Calu3 (cell line): Measurements from ENCODE around the gene FITM1. TPM values are rescaled to one million over a fixed set of nuclear protein-coding genes. Genes with fewer than 3 reads are reported as not detected.

ENCODE experiments used
- BruUV-seq: library from RNA; stranded (reverse); fragments of 400-500 nt; replicated peaks from 2 replicates; lab custom pipeline; 2021; lab: Mats Ljungman, UMichigan
- CTCF ChIA-PET: fragments of 300-600 bp; sonication (Branson Sonifier 250); formaldehyde crosslinking; loops from one replicate; lab custom pipeline; 2022; ENCODE audit warnings: antibody characterized with exemption; lab: Charles Lee
- DNase-seq: peaks from one replicate; pipeline ENCODE4 v3.0.0; 2022
- H3K27ac Mint-ChIP-seq: one replicate; pipeline ENCODE4 v1.8.0; 2022; ENCODE audit warnings: mixed read lengths; ENCODE audit not compliant: unreplicated experiment
- H3K27me3 Mint-ChIP-seq: one replicate; pipeline ENCODE4 v1.8.0; 2022; ENCODE audit warnings: mixed read lengths; ENCODE audit not compliant: unreplicated experiment
- H3K36me3 Mint-ChIP-seq: one replicate; pipeline ENCODE4 v1.8.0; 2022; ENCODE audit warnings: mild to moderate bottlenecking, moderate library complexity, mixed read lengths; ENCODE audit not compliant: insufficient read depth, unreplicated experiment
- H3K4me1 Mint-ChIP-seq: one replicate; pipeline ENCODE4 v1.8.0; 2022; ENCODE audit warnings: mild to moderate bottlenecking, low read depth, mixed read lengths; ENCODE audit not compliant: unreplicated experiment
- H3K4me3 Mint-ChIP-seq: one replicate; pipeline ENCODE4 v1.8.0; 2022; ENCODE audit warnings: mild to moderate bottlenecking, low read depth, moderate library complexity, mixed read lengths; ENCODE audit not compliant: unreplicated experiment
- H3K9me3 Mint-ChIP-seq: one replicate; pipeline ENCODE4 v1.8.0; 2022; ENCODE audit warnings: low read depth, mixed read lengths; ENCODE audit not compliant: unreplicated experiment
- CTCF ChIP-seq: fragments of 200-600 bp; IDR thresholded peaks from one replicate; pipeline ENCODE4 v1.8.0; 2022; ENCODE audit warnings: antibody characterized with exemption; ENCODE audit not compliant: unreplicated experiment
- intact Hi-C: fragments of 100-400 bp; cut with micrococcal nuclease; formaldehyde crosslinking; loops from one replicate; pipeline ENCODE4 v1.10.0; 2022; ENCODE audit not compliant: unreplicated experiment
- total RNA-seq: library from RNA; stranded (reverse); gene quantifications from 2 replicates; pipeline ENCODE4 v1.2.3, GENCODE V29; 2022

Gene FITM1
- total RNA-seq, 1 experiment from 2014 or later = 0.47 TPM

DNA sequence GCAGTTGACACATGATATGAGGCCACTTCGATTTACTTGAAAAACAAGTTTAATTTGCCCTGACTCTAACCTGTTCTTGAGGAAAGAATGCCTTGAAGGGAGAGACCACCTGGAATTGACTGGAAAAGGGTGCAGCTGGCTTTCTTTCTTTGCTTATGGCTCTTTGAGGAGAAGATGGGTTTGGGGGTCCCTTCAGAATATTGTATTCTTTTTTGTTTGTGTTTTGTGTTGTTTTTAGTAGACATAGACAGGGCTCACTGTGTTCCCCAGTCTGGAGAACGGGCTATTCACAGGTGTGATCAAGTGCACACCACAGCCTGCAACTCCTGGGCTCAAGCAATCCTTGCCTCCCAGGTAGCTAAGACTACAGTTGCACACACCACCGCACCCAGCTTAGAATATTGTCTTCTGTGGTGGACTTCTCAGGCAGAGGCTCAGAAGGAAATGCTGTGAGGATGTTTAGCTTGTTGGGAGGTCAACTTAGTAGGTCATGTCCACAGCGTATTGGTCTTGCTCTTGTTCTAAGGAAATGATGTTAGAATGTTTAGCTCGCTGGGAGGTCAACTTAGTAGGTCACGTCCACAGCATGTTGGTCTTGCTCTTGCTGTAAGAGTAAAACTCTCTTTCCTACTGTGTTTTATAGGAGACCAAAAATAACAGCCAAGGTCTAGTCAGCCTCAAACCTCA lies 14.2 kb upstream of the FITM1 start:
- Mint-ChIP-seq H3K4me1 (peaks cover 19% of the 10 kb centered on the region), H3K36me3 (peaks cover 47% of the 10 kb centered on the region), H3K4me3 (peak overlapping the region; percentile 82), H3K27ac (peak overlapping the region; percentile 98), H3K27me3 (no peaks in the 10 kb centered on the region), H3K9me3 (no peaks in the 10 kb centered on the region)
- BruUV-seq = no TSS peak
- intact Hi-C loops = no loop called here
- CTCF ChIA-PET = interaction anchor here (3.2 kb wide), 1 partner anchor 22 kb away, joined by 23 read pairs; the partner anchor contains the start of gene PCK2
- DNase-seq = no peak
- TF ChIP-seq CTCF = no peak

DNA sequence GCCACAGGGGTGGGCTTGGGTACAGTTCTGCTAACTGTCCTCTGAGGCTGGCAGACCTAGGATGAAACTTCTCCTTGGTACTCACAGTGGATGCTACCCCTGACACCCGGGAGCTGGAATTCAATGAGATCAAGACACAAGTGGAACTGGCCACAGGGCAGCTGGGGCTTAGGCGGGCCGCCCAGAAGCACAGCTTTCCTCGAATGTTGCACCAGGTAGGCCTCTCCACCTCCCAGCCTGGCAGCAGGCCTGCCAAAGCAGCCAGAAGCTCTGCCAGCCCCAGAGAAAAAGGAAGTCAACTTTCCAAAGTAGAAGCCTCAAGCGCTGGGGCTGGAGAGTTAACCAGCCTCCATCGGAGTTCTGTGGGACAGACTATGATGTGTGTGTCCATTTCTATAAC lies 13.3 kb upstream of the FITM1 start:
- no peak overlapping the region for H3K4me3 Mint-ChIP-seq
- CTCF ChIA-PET = no interaction called here
- peaks cover 47% of the 10 kb centered on the region for H3K36me3 Mint-ChIP-seq
- DNase-seq = no peak
- no TSS peak for BruUV-seq
- intact Hi-C loops = no loop called here
- peaks cover 19% of the 10 kb centered on the region for H3K4me1 Mint-ChIP-seq
- no peaks in the 10 kb centered on the region for H3K27me3 Mint-ChIP-seq
- H3K27ac Mint-ChIP-seq = no peak overlapping the region
- no peaks in the 10 kb centered on the region for H3K9me3 Mint-ChIP-seq
- no peak for TF ChIP-seq CTCF

DNA sequence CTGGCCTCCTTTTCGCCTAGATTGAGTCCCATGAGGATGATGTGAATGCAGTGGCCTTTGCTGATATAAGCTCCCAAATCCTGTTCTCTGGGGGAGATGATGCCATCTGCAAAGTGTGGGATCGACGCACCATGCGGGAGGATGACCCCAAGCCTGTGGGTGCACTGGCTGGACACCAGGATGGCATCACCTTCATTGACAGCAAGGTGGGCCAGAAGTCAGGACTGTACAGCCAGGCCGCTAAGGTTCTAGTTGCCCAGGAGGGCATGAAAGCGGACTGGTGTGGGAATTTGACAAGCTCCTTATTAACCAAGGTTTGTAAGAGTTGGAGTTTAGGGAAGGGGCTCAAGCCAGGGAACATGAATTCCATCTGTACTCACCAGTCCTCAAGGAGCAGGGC lies 10.8 kb upstream of the FITM1 start:
- Mint-ChIP-seq H3K9me3 (no peaks in the 10 kb centered on the region), H3K36me3 (peaks cover 43% of the 10 kb centered on the region), H3K27ac (no peak overlapping the region), H3K4me1 (peaks cover 19% of the 10 kb centered on the region), H3K27me3 (no peaks in the 10 kb centered on the region), H3K4me3 (no peak overlapping the region)
- CTCF ChIA-PET = no interaction called here
- intact Hi-C loops = no loop called here
- DNase-seq = no peak
- no peak for TF ChIP-seq CTCF
- no TSS peak for BruUV-seq

DNA sequence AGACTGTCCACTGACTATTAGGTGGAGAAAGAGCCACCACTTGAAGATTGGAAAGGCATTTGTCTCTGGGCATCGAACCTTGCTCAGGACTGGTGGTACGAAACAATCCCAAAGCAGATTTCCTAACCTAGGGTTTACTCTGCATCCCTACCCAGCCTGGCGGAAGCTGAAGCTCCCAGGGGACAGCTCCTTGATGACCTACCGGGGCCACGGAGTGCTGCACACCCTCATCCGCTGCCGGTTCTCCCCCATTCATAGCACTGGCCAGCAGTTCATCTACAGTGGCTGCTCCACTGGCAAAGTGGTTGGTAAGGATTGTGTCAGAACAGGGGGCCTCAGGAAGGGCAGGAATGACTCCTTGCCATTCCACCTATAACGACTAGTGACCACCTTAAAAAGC lies 9.2 kb upstream of the FITM1 start:
- no TSS peak for BruUV-seq
- peaks cover 9% of the 10 kb centered on the region for H3K4me1 Mint-ChIP-seq
- no peak for TF ChIP-seq CTCF
- DNase-seq = no peak
- peaks cover 32% of the 10 kb centered on the region for H3K36me3 Mint-ChIP-seq
- H3K9me3 Mint-ChIP-seq = no peaks in the 10 kb centered on the region
- CTCF ChIA-PET = no interaction called here
- H3K4me3 Mint-ChIP-seq = no peak overlapping the region
- H3K27me3 Mint-ChIP-seq = no peaks in the 10 kb centered on the region
- no peak overlapping the region for H3K27ac Mint-ChIP-seq
- intact Hi-C loops = no loop called here
